NCI-H2029 (cell line): ENCODE results near the gene SCGN.
A peak's percentile ranks its signal among the peaks of the same experiment; 100 is the strongest.

Experiments used
- DNase-seq: peaks from one replicate; lab custom pipeline; 2025; lab: John Stamatoyannopoulos, UW

SCGN gene

GRCh38 chr6:25640891-25641290 lies 11.1 kb upstream of the SCGN start:
- no peak for DNase-seq

- DNase-seq, result no peak
Measured at GRCh38 chr6:25641377-25641776, 10.6 kb upstream of the SCGN start.

GRCh38 chr6:25641940-25642666 lies 9.9 kb upstream of the SCGN start:
- DNase-seq, result no peak

- DNase-seq, result no peak
Measured at GRCh38 chr6:25642667-25643328, 9.2 kb upstream of the SCGN start.

GRCh38 chr6:25645916-25646315 lies 6.1 kb upstream of the SCGN start:
- no peak for DNase-seq

GRCh38 chr6:25649611-25650010 lies 2.4 kb upstream of the SCGN start:
- DNase-seq, result no peak

- peak; percentile 19 for DNase-seq
Measured at GRCh38 chr6:25655723-25656122, 3.7 kb downstream of the SCGN start.

GRCh38 chr6:25659633-25660368 lies 7.8 kb downstream of the SCGN start:
- peak; percentile 86 for DNase-seq

GRCh38 chr6:25660512-25660911 lies 8.5 kb downstream of the SCGN start:
- DNase-seq, result peak; percentile 67

- DNase-seq, result no peak
Measured at GRCh38 chr6:25661129-25661779, 9.2 kb downstream of the SCGN start.

GRCh38 chr6:25665455-25665854 lies 13.4 kb downstream of the SCGN start:
- DNase-seq, result no peak

GRCh38 chr6:25669413-25669812 lies 17.4 kb downstream of the SCGN start:
- DNase-seq, result peak; percentile 21

GRCh38 chr6:25670208-25670607 lies 18.2 kb downstream of the SCGN start:
- DNase-seq, result peak; percentile 89

GRCh38 chr6:25670793-25671513 lies 18.9 kb downstream of the SCGN start:
- no peak for DNase-seq

GRCh38 chr6:25671652-25672051 lies 19.6 kb downstream of the SCGN start:
- DNase-seq, result no peak

GRCh38 chr6:25675167-25675566 lies 23.2 kb downstream of the SCGN start:
- DNase-seq, result no peak

GRCh38 chr6:25676775-25677174 lies 24.8 kb downstream of the SCGN start:
- no peak for DNase-seq

- DNase-seq, result no peak
Measured at GRCh38 chr6:25681848-25682247, 29.8 kb downstream of the SCGN start.

- no peak for DNase-seq
Measured at GRCh38 chr6:25682324-25682723, 30.3 kb downstream of the SCGN start.

GRCh38 chr6:25684565-25684964 lies 32.5 kb downstream of the SCGN start:
- no peak for DNase-seq

GRCh38 chr6:25685251-25685650 lies 33.2 kb downstream of the SCGN start:
- DNase-seq, result no peak

- no peak for DNase-seq
Measured at GRCh38 chr6:25685896-25686295, 33.9 kb downstream of the SCGN start.
